Calu3 (cell line): ENCODE results near the gene GPR4. TPM values are rescaled to one million over a fixed set of nuclear protein-coding genes. Genes with fewer than 3 reads are reported as not detected.
A peak's percentile ranks its signal among the peaks of the same experiment; 100 is the strongest.

Experiments used
- BruUV-seq: library from RNA; stranded (reverse); fragments of 400-500 nt; replicated peaks from 2 replicates; lab custom pipeline; 2021; lab: Mats Ljungman, UMichigan
- CTCF ChIA-PET: fragments of 300-600 bp; sonication (Branson Sonifier 250); formaldehyde crosslinking; loops from one replicate; lab custom pipeline; 2022; ENCODE audit warnings: antibody characterized with exemption; lab: Charles Lee
- DNase-seq: peaks from one replicate; pipeline ENCODE4 v3.0.0; 2022
- H3K27ac Mint-ChIP-seq: one replicate; pipeline ENCODE4 v1.8.0; 2022; ENCODE audit warnings: mixed read lengths; ENCODE audit not compliant: unreplicated experiment
- H3K27me3 Mint-ChIP-seq: one replicate; pipeline ENCODE4 v1.8.0; 2022; ENCODE audit warnings: mixed read lengths; ENCODE audit not compliant: unreplicated experiment
- H3K36me3 Mint-ChIP-seq: one replicate; pipeline ENCODE4 v1.8.0; 2022; ENCODE audit warnings: mild to moderate bottlenecking, moderate library complexity, mixed read lengths; ENCODE audit not compliant: insufficient read depth, unreplicated experiment
- H3K4me1 Mint-ChIP-seq: one replicate; pipeline ENCODE4 v1.8.0; 2022; ENCODE audit warnings: mild to moderate bottlenecking, low read depth, mixed read lengths; ENCODE audit not compliant: unreplicated experiment
- H3K4me3 Mint-ChIP-seq: one replicate; pipeline ENCODE4 v1.8.0; 2022; ENCODE audit warnings: mild to moderate bottlenecking, low read depth, moderate library complexity, mixed read lengths; ENCODE audit not compliant: unreplicated experiment
- H3K9me3 Mint-ChIP-seq: one replicate; pipeline ENCODE4 v1.8.0; 2022; ENCODE audit warnings: low read depth, mixed read lengths; ENCODE audit not compliant: unreplicated experiment
- intact Hi-C: fragments of 100-400 bp; cut with micrococcal nuclease; formaldehyde crosslinking; loops from one replicate; pipeline ENCODE4 v1.10.0; 2022; ENCODE audit not compliant: unreplicated experiment
- total RNA-seq: library from RNA; stranded (reverse); gene quantifications from 2 replicates; pipeline ENCODE4 v1.2.3, GENCODE V29; 2022
- TF ChIP-seq, protein P1 (sequence below): fragments of 200-600 bp; IDR thresholded peaks from one replicate; pipeline ENCODE4 v1.8.0; 2022; ENCODE audit warnings: antibody characterized with exemption; ENCODE audit not compliant: unreplicated experiment

Gene GPR4
- total RNA-seq, 1 experiment from 2014 or later = not detected

DNA sequence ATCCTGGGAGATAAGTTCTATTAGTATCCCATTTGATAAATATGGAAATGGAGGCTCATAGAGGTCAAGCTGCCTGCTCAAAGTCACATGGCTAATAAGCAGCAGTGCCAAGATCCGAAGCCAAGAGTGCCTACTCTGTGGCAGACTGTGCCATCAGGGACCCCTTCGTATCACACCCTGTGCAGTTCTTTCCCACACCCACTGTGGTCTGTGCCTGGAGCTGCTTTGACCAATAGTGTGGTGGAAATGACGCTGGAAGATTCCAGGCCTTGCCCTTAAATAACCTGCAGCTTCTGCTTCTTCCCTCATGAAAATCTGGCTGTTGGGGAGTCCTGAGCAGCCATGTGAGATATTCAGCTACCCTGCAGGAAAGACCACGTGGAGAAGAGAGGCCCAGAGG is 27.5 kb downstream of the GPR4 start:
- H3K27me3 Mint-ChIP-seq = no peaks in the 10 kb centered on the region
- intact Hi-C loops = no loop called here
- TF ChIP-seq, protein P1, sequence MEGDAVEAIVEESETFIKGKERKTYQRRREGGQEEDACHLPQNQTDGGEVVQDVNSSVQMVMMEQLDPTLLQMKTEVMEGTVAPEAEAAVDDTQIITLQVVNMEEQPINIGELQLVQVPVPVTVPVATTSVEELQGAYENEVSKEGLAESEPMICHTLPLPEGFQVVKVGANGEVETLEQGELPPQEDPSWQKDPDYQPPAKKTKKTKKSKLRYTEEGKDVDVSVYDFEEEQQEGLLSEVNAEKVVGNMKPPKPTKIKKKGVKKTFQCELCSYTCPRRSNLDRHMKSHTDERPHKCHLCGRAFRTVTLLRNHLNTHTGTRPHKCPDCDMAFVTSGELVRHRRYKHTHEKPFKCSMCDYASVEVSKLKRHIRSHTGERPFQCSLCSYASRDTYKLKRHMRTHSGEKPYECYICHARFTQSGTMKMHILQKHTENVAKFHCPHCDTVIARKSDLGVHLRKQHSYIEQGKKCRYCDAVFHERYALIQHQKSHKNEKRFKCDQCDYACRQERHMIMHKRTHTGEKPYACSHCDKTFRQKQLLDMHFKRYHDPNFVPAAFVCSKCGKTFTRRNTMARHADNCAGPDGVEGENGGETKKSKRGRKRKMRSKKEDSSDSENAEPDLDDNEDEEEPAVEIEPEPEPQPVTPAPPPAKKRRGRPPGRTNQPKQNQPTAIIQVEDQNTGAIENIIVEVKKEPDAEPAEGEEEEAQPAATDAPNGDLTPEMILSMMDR = no peak
- CTCF ChIA-PET = no interaction called here
- DNase-seq = no peak
- BruUV-seq = no TSS peak
- peaks cover 39% of the 10 kb centered on the region for H3K4me1 Mint-ChIP-seq
- no peak overlapping the region for H3K4me3 Mint-ChIP-seq
- H3K27ac Mint-ChIP-seq = no peak overlapping the region
- H3K36me3 Mint-ChIP-seq = peaks cover 20% of the 10 kb centered on the region
- no peaks in the 10 kb centered on the region for H3K9me3 Mint-ChIP-seq

- Mint-ChIP-seq H3K4me1 (peaks cover 36% of the 10 kb centered on the region), H3K4me3 (no peak overlapping the region), H3K9me3 (no peaks in the 10 kb centered on the region), H3K27me3 (no peaks in the 10 kb centered on the region), H3K36me3 (peaks cover 25% of the 10 kb centered on the region), H3K27ac (no peak overlapping the region)
- no TSS peak for BruUV-seq
- CTCF ChIA-PET = no interaction called here
- intact Hi-C loops = no loop called here
- TF ChIP-seq, protein P1 = no peak
- DNase-seq = no peak
Measured at GRCh38 chr19:45571457-45572220, 30.4 kb downstream of the GPR4 start.

- H3K27ac Mint-ChIP-seq = peak overlapping the region; percentile 32
- no TSS peak for BruUV-seq
- CTCF ChIA-PET = no interaction called here
- no peaks in the 10 kb centered on the region for H3K9me3 Mint-ChIP-seq
- peaks cover 23% of the 10 kb centered on the region for H3K36me3 Mint-ChIP-seq
- no peaks in the 10 kb centered on the region for H3K27me3 Mint-ChIP-seq
- H3K4me3 Mint-ChIP-seq = peak overlapping the region; percentile 13
- TF ChIP-seq, protein P1 = peak; percentile 83
- DNase-seq = peak; percentile 80
- intact Hi-C loops = loop anchor here (1.0 kb wide), 1 partner anchor 47 kb away; no protein-coding TSS in a partner anchor
- peaks cover 31% of the 10 kb centered on the region for H3K4me1 Mint-ChIP-seq
Measured at GRCh38 chr19:45569619-45570421, 32.2 kb downstream of the GPR4 start.

DNA sequence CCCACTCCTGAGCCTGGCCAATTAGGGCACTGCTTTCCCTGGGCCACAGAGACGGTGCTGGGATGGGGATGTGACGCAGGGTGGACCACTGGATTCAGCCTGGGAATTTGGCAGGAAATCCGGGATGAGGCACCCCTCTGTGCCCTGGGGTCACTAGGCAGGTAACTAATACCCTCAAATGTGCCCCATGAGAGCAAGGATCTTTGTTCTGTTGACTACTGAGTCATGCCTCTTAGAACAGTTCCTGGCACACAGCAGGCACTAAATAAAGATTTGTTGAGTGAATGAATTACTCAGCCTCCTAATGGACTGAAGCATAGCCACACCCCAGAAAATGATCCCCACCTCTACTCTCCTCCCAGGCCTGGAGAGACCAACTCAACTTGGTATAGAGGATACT is 33.3 kb downstream of the GPR4 start:
- intact Hi-C loops = no loop called here
- H3K9me3 Mint-ChIP-seq = no peaks in the 10 kb centered on the region
- no peaks in the 10 kb centered on the region for H3K27me3 Mint-ChIP-seq
- H3K27ac Mint-ChIP-seq = peak overlapping the region; percentile 72
- peak; percentile 60 for DNase-seq
- H3K4me1 Mint-ChIP-seq = peaks cover 31% of the 10 kb centered on the region
- peaks cover 20% of the 10 kb centered on the region for H3K36me3 Mint-ChIP-seq
- CTCF ChIA-PET = no interaction called here
- TF ChIP-seq, protein P1 = no peak
- no peak overlapping the region for H3K4me3 Mint-ChIP-seq
- BruUV-seq = no TSS peak
